Measurements from ENCODE around the gene UMAD1. TPM values are rescaled to one million over a fixed set of nuclear protein-coding genes. Genes with fewer than 3 reads are reported as not detected.

The UMAD1 gene
- total RNA-seq, 2 donors from 2014 or later = 12.9 to 23.9 TPM

GRCh38 chr7:7876419-7876818 lies 235.9 kb downstream of the UMAD1 start:
- Histone ChIP-seq H3K4me3 (no peak overlapping the region), H3K36me3 (no peaks in the 10 kb centered on the region), H3K27me3 (replicated peaks; ENCODE audit: insufficient read depth) (no peaks in the 10 kb centered on the region), H3K9me3 (no peaks in the 10 kb centered on the region), H3K4me1 (ENCODE audit: control insufficient read depth in 1 of 2, low read depth in 2 of 2) (no peaks in the 10 kb centered on the region), H3K27ac (no peak overlapping the region)
- no peak for DNase-seq (ENCODE audit: low spot score)
- ATAC-seq (ENCODE audit: insufficient number of reproducible peaks, low FRiP score, low read depth) = no peak
- TF ChIP-seq CTCF (IDR thresholded peaks at IDR 0.05) = no peak

GRCh38 chr7:7881581-7881980 lies 241.0 kb downstream of the UMAD1 start:
- H3K4me1 ChIP-seq (ENCODE audit: control insufficient read depth in 1 of 2, low read depth in 2 of 2) = no peaks in the 10 kb centered on the region
- H3K27me3 ChIP-seq (replicated peaks; ENCODE audit: insufficient read depth) = no peaks in the 10 kb centered on the region
- H3K4me3 ChIP-seq = no peak overlapping the region
- TF ChIP-seq CTCF (IDR thresholded peaks at IDR 0.05) = no peak
- no peak for DNase-seq (ENCODE audit: low spot score)
- no peaks in the 10 kb centered on the region for H3K36me3 ChIP-seq
- no peaks in the 10 kb centered on the region for H3K9me3 ChIP-seq
- H3K27ac ChIP-seq = no peak overlapping the region
- ATAC-seq (ENCODE audit: insufficient number of reproducible peaks, low FRiP score, low read depth) = no peak

DNA sequence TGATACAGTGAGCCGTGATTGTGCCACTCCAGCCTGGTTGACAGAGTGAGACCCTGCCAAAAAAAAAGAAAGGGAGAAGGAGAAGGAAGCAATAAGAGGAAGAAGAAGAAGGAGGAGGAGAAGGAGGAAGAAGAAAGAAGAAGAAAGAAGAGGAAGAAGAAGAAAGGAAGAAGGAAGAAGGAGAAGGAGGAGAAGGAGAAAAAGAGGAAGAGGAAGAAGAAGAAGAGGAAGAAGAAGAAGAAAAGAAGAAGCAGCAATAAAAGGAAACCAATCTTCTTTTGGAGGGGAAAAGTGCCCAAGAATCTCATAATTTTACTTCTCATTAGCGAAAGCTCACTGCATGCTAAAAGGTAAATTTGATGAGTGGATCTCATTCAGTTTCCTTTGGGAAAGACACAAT lies 242.3 kb downstream of the UMAD1 start:
- no peak for TF ChIP-seq CTCF (IDR thresholded peaks at IDR 0.05)
- Histone ChIP-seq H3K4me1 (ENCODE audit: control insufficient read depth in 1 of 2, low read depth in 2 of 2) (no peaks in the 10 kb centered on the region), H3K27me3 (replicated peaks; ENCODE audit: insufficient read depth) (no peaks in the 10 kb centered on the region), H3K36me3 (no peaks in the 10 kb centered on the region), H3K9me3 (no peaks in the 10 kb centered on the region), H3K27ac (no peak overlapping the region), H3K4me3 (no peak overlapping the region)
- DNase-seq (ENCODE audit: low spot score) (no peak), ATAC-seq (ENCODE audit: insufficient number of reproducible peaks, low FRiP score, low read depth) (no peak)

GRCh38 chr7:7883394-7883793 lies 242.8 kb downstream of the UMAD1 start:
- ATAC-seq (ENCODE audit: insufficient number of reproducible peaks, low FRiP score, low read depth) (no peak), DNase-seq (ENCODE audit: low spot score) (no peak)

GRCh38 chr7:7884855-7885254 lies 244.3 kb downstream of the UMAD1 start:
- ATAC-seq (ENCODE audit: insufficient number of reproducible peaks, low FRiP score, low read depth) = no peak
- no peaks in the 10 kb centered on the region for H3K27me3 ChIP-seq (replicated peaks; ENCODE audit: insufficient read depth)
- no peaks in the 10 kb centered on the region for H3K9me3 ChIP-seq
- DNase-seq (ENCODE audit: low spot score) = no peak
- no peaks in the 10 kb centered on the region for H3K4me1 ChIP-seq (ENCODE audit: control insufficient read depth in 1 of 2, low read depth in 2 of 2)
- no peak overlapping the region for H3K4me3 ChIP-seq
- H3K36me3 ChIP-seq = no peaks in the 10 kb centered on the region
- no peak for TF ChIP-seq CTCF (IDR thresholded peaks at IDR 0.05)
- no peak overlapping the region for H3K27ac ChIP-seq

More at GRCh38 chr7:7883394-7883793, 242.8 kb downstream of the UMAD1 start:
- no peak for TF ChIP-seq CTCF (IDR thresholded peaks at IDR 0.05)
- Histone ChIP-seq H3K9me3 (no peaks in the 10 kb centered on the region), H3K4me3 (no peak overlapping the region), H3K27me3 (replicated peaks; ENCODE audit: insufficient read depth) (no peaks in the 10 kb centered on the region), H3K27ac (no peak overlapping the region), H3K4me1 (ENCODE audit: control insufficient read depth in 1 of 2, low read depth in 2 of 2) (no peaks in the 10 kb centered on the region), H3K36me3 (no peaks in the 10 kb centered on the region)
